HG03039 (cell line): Measurements from ENCODE around the gene MYT1.
"Not testable (repeated sequence)": the region's sequence is repeated elsewhere in the genome, so short reads cannot be mapped to it uniquely, and the experiment has no call there.

Experiments used
- ATAC-seq: cut with Tn5 transposase; IDR thresholded peaks from one replicate; pipeline ENCODE4 v1.9.1; 2021; ENCODE audit warnings: mild to moderate bottlenecking, moderate library complexity; ENCODE audit not compliant: unreplicated experiment

Gene MYT1

GRCh38 chr20:64228751-64229506 is 64.7 kb downstream of the MYT1 start:
- no peak for ATAC-seq

DNA sequence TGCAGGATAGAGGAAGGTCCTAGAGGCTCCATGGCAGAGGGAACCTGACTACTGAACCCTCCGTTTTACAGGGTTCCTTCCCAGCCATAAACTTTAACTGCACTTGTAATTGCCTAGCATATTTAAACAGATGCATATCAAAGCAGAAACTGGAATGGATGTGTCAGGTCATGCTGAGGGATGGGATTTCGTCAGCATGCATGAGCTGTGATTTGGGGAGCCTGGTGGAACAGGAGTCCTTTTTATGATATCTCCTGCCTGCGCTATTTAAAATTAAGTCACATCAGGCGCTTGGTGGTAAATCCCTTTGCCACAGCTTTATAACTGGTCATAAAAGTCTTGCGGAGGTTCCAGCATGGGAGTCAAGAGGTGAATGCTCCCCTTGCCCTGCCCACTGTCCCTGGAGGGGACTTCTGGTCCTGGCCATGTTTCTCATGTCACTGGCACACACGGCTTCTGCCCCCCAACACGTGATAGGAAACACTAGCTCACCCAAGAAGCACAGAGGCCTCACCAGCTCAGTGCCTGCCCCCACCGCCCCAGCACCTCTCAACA is 65.3 kb downstream of the MYT1 start:
- ATAC-seq = no peak

DNA sequence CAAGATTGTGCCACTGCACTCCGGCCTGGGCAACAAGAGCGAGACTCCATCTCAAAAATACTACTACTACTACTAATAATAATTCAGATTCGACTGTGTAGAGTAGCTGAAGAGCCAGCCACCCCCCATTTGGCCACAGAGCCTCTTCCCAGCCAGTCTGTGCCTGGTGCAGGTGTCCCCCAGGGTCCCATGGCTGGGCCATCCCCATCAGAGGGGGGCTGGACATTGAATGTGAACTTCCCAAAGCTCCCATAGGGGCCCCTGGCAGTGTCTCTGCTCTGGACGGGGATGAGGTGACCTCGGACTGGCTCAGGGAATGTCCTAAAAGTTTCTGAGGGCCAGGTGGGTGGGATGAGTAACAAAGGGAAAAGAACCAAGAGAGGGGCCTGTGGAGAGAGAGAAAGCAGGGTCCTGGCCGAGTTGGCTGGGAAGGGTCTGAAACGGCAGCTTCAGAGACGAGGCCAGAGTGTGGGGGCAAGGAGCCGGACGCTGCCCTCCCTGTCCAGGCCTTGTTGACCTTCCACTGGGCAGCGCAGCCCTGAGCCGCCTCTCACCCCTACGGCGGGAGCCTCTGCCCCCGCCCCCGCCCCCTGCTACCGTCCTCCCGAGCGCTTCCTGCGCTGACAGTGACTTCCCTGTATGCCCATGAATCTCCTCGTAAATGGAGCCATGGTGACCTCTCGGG is 66.4 kb downstream of the MYT1 start:
- ATAC-seq = no peak

- no peak for ATAC-seq
Observed at GRCh38 chr20:64231621-64232550, 67.6 kb downstream of the MYT1 start.

- ATAC-seq = no peak
Observed at GRCh38 chr20:64232794-64233193, 68.5 kb downstream of the MYT1 start.

DNA sequence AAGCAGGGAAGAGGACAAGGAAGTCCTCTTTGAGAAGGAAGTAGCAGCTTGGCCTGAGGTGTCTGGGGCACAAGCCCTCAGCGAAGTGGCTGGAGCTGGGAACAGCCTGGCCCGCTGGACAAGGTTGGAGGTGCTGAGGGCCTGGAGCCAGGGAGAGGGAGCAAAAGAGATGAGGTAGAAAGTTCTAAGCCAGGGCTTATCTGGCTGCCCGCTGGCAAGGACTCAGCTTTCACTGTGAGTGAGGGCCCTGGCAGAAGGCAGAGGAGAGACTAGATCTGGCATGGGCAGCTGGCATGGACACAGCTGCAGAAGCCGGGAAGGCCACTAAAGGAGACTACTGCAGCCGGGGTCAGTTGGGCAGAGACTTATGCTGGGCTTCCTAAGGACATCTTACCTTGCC is 69.5 kb downstream of the MYT1 start:
- ATAC-seq = no peak

DNA sequence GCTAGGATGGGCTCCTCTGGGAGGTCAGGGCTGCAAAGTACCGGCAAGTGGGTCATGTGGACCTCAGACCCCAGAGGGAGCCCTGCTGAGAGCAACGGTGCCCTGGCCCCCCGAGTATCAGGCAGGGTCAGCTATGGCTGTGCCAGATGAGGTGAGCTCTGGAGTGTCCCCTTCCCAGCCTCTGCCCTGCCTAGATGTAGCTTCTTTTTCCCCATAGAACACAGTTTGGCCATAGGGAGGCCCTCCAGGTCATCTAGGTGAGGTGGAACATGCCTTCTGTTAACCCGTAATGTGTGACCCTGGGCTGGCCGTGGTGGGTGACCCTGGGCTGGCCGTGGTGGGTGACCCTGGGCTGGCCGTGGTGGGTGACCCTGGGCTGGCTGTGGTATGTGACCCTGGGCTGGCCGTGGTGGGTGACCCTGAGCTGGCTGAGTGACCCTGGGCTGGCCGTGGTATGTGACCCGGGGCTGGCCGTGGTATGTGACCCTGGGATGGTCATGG is 70.1 kb downstream of the MYT1 start:
- ATAC-seq = no peak

- not testable (repeated sequence) for ATAC-seq
Observed at GRCh38 chr20:64234921-64235565, 70.8 kb downstream of the MYT1 start.

DNA sequence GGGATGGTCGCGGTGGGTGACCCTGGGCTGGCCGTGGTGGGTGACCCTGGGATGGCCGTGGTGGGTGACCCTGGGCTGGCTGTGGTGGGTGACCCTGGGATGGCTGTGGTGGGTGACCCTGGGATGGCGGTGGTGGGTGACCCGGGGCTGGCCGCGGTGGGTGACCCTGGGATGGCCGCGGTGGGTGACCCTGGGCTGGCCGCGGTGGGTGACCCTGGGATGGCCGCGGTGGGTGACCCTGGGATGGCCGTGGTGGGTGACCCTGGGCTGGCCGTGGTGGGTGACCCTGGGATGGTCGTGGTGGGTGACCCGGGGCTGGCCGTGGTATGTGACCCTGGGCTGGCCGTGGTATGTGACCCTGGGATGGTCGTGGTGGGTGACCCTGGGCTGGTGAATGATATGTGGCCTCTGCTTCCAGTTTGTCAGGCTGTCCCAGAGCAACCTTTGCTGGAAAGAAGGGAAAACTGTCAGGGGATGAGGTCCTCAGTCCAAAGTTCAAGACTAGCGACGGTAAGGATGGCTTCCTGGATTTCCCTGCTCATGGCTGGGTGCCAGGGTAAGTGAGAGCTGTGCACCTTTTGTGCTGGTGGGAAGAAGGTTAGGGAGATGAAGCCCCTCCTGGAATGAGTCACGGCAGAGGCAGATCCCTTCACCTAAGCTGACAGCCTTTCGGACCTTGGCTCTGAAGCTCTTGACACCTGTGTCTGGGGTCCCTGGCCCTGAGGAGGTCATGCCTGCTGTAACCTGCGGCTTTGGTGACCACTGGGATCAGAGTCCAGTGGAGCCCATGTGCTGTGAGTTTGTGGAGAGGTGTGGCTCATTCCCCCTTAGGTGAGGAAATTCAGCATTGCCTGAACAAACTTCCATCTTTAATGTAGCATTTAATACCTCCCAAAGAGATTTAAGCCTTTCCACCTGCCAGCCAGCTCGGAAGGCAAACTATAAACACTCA is 72.2 kb downstream of the MYT1 start:
- no peak for ATAC-seq

- no peak for ATAC-seq
Observed at GRCh38 chr20:64237316-64237715, 73.1 kb downstream of the MYT1 start.

GRCh38 chr20:64238115-64238825 is 74.0 kb downstream of the MYT1 start:
- no peak for ATAC-seq

DNA sequence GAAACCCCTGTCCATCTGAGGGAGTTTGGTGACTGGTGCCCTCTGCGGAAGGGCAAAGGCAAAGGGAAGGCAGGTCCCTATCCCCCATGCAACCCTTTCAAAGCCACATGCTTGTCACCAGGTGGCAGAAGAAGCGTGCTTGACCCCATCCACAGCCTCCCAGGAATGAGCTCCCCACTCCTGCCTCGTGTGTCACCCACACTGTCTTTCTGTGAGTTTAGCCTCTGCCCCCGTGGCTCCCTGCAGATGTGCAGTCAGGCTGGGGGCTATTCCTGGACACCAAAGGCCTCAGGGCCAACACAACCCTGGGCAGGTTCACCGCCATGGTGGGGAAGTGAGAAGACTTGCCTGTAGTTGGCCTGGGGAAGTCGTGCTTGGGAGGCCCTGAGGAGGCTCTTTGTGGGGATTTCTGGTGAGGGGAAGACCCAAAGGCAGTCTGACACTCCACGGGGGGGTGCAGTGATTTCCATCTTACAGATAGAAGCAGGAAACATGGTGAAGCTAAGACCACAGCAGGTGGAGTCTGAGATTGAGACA is 74.7 kb downstream of the MYT1 start:
- no peak for ATAC-seq

DNA sequence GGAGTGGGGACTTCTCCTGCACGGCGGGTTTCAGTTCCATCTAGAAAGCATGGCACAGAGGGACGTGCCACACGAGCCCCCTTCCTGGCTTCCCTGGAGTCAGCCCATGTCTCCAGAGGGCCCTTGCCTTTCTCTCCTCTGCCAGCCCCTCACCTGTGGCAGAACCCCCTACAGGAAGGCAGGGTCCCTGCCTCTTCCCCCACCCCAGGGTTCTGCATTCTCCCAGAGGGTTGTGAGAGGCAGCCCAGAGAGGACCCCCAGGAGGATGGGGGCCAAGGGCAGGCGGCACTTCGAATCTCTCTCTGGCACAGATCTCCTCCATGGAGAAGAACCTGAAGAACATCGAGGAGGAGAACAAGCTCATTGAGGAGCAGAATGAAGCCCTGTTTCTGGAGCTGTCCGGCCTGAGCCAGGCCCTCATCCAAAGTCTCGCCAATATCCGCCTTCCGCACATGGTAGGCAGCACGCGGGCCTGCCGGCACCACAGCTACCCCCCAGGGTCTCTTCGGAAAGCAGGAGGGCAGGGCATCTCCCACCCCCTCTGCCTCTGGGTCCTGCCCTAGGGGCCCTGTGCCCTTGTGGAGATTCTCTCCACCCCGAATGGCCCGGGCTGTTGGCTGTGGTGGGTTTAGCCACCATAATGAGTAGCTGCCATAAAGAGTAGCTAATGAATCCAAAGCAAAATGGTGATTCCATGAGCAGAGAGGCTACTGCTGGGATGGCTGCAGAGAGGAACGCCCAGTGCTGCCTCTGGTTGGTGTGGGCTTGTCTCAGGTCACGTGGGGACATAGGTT is 75.4 kb downstream of the MYT1 start:
- ATAC-seq = no peak

DNA sequence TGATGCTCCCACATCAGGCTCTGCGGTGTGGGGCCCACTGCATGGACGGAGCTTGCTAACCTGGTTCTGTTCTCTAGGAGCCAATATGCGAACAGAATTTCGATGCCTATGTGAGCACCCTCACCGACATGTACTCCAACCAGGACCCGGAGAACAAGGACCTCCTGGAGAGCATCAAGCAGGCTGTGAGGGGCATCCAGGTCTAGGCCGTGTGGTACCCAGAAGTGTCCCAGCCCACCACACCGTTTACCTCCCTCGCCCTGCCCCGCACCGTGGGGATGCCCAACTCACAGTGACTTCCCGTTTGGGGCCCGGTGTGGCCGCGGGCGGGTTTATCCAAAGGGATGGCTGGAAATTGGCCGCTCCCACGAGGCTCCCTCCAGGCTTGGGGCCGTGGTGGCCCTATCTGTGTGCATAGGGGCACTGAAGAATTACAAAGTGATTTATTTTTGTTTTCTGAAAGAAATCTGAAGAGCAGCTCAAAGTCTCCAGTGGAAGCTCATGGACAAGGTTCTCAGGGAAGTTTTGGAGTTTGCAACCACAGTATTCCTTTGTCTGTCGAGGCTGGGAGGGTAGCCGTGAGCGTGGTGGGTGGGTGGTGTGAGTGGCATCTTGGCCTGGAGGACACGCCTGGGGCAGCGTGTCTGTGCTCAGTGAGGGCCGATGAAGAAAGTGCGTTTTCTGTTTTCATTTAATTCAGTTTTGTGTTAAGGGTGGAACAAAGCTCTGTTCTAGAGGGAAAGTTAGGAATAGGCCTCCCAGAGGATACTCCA is 76.2 kb downstream of the MYT1 start:
- ATAC-seq = no peak

DNA sequence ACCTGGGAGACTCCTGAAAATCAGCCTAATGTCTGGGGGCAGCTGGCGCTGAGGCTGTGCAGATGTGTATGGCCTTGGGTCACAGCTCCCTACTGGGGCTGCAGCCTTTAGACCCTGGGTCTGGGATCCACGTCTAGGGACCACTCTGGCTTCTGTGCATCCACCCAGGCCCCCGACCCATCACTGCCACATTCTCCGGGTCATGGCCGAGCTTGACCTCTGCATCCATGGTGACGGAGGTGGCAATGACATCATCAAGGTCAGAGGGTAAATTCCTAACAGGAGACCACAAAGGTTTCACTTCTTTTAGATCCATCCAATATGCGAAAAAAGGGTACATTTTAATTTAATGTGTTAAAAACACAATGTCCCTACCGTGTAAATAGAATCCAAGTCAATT is 76.8 kb downstream of the MYT1 start:
- ATAC-seq = no peak

- ATAC-seq = no peak
Observed at GRCh38 chr20:64242003-64242796, 77.9 kb downstream of the MYT1 start.
